GM12864 (cell line): ENCODE results near the gene AGL.
"Not testable (repeated sequence)": the region's sequence is repeated elsewhere in the genome, so short reads cannot be mapped to it uniquely, and the experiment has no call there.

Experiments used
- DNase-seq: peaks from one replicate; pipeline ENCODE4 v3.0.0-alpha.2; 2011; ENCODE audit warnings: low read depth
- H3K4me3 ChIP-seq: 2 replicates; pipeline ENCODE4 v1.5.1; 2011; ENCODE audit warnings: mild to moderate bottlenecking, low read depth, low read length, control low read depth
- TF ChIP-seq, protein P1 (sequence below): IDR thresholded peaks from 2 replicates; pipeline ENCODE4 v1.5.1; 2011; ENCODE audit warnings: low read depth, mild to moderate bottlenecking, moderate library complexity, low read length, control low read depth, inconsistent platforms; ENCODE audit errors: missing control alignments

The AGL gene

DNA sequence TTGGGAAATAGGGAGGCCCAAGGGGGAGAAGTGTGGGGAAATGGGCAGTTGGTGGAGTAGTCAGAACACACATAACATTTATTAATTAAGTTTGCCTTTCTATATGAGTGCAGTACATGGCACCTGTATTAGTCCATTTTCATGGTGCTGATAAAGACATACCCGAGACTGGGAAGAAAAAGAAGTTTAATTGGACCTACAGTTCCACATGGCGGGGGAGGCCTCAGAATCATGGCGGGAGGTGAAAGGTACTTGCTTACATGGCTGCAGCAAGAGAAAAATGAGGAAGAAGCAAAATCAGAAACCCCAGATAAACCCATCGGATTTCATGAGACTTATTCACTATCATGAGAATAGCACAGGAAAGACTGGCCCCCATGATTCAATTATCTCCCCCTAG, 118.1 kb downstream of the AGL start:
- no peak for DNase-seq
- TF ChIP-seq, protein P1, sequence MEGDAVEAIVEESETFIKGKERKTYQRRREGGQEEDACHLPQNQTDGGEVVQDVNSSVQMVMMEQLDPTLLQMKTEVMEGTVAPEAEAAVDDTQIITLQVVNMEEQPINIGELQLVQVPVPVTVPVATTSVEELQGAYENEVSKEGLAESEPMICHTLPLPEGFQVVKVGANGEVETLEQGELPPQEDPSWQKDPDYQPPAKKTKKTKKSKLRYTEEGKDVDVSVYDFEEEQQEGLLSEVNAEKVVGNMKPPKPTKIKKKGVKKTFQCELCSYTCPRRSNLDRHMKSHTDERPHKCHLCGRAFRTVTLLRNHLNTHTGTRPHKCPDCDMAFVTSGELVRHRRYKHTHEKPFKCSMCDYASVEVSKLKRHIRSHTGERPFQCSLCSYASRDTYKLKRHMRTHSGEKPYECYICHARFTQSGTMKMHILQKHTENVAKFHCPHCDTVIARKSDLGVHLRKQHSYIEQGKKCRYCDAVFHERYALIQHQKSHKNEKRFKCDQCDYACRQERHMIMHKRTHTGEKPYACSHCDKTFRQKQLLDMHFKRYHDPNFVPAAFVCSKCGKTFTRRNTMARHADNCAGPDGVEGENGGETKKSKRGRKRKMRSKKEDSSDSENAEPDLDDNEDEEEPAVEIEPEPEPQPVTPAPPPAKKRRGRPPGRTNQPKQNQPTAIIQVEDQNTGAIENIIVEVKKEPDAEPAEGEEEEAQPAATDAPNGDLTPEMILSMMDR, result no peak
- H3K4me3 ChIP-seq, result no peak overlapping the region

DNA sequence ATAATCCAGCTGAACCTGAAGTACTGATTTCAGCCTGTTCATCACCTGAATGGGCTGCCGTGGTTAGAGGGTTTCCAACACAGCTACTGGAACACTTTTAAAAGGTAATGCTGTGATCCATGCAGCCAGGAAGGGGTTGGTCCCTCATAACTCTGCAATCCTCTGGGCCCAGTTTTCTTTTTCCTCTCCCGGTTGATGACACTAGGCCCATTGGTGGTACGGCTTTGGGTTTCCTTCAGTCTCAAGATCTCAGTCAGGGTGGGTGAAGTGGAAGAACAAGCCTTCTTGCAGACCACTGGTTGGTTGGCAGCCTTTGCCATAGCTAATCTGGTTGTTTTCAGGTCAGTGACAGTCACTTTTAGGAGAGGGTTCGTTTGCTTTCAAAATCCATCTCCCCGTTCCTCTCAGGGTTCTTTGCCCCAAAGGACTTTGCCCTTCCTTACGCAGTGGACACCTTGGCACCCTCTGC, 119.1 kb downstream of the AGL start:
- TF ChIP-seq, protein P1, result no peak
- peak overlapping the region; percentile 63 for H3K4me3 ChIP-seq
- peak; percentile 3 for DNase-seq

DNA sequence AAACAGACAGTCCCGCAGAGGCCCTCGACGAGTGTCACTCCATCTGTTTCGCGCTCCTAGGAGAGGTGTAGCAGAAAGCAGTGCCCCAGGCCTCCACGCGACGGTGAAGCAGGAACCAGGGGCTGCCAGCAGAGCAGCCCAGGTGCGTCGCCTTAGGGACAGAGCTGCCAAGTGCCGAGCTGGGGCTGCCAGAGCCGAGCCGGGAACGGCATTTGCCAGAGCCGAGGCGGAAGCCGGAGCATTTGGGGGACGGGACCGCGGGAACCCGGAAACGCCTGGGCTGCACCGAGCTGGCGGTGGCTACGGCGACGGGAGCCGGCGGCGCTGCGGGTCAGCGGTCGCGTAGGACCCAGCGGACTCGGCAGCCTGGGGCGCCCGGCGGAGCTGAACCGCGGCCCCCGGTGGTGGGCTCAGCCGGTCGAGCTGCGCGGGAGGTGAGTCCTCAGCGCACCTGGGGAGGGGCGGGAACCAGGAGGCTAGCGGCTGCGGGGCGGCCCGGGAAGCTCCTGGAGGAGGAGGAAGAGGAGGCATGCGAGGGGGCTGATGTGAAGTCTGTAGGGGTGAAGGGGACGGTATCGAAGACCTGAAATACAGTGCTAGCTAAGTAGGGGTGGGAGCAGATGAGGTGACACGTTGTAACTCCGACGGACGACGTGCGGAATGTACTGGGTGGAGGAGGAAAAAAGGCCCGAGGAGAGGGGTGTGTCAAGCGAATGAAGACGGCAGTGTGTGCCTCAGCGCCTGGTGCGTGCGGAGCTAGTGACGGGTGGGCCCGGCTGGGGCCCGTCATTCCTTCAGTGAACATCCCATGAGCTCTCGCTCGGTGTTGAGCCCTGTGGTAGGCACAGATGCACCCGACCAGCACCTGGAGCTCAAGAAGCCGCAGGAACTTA, 119.8 kb downstream of the AGL start, which contains the start of gene SLC35A3:
Gene SLC35A3, plus strand, starts transcription at position 268 of the 893 bp plus-strand sequence. CDS start 23,559 bp downstream, outside the sequence.
- TF ChIP-seq, protein P1, result no peak
- DNase-seq, result peak; percentile 62
- peak within 1 kb of the TSS; percentile 63 for H3K4me3 ChIP-seq

DNA sequence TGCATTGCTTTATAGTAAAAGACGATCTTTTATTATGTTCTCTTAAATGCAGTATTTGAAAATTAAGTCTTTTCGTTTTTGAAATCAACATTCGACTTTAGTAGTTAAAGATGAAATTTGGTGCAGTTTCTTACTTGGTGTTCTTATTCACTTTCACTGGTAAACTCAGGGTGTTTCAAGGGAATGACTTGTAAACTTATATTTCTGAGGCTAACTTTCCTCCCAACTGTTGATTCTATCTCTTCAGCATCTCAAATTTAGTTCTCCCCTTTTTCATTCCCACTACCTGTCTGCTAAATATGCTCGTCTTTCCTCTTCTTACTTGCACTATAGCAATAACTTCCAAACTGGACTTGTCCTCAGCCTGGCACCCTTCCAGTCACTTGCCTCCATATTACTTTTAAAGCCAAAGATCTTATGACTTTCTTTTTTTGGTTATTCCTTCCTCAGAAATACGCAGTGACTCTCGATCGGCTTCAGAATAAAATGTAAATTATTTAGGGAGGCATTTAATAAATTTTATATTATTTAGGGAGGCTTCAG, 120.6 kb downstream of the AGL start:
- TF ChIP-seq, protein P1, result no peak
- DNase-seq, result no peak
- H3K4me3 ChIP-seq, result peak overlapping the region; percentile 63

DNA sequence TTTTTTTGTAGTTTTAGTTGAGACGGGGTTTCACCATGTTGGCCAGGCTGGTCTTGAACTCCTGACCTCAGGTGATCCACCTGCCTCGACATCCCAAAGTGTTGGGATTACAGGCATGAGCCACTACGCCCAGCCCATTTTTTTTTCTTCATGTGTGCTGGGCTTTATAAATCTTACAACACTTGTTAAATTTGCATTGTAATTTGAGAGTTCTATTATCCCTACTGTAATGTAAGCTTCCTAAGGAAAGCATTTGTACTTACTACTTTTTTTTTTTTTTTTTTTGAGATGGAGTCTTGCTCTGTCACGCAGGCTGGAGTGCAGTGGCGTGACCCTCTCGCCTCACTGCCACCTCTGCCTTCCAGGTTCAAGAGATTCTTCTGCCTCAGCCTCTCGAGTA, 121.9 kb downstream of the AGL start:
- not testable (repeated sequence) for H3K4me3 ChIP-seq, DNase-seq
